ENCODE results near the gene PRND. TPM values are rescaled to one million over a fixed set of nuclear protein-coding genes. Genes with fewer than 3 reads are reported as not detected.

PRND gene
- total and polyA plus RNA-seq, 2 donors (not counting 3 experiments of a cell fraction or from before 2014, with no cell fraction given) = 0.18 TPM; not detected in 1

DNA sequence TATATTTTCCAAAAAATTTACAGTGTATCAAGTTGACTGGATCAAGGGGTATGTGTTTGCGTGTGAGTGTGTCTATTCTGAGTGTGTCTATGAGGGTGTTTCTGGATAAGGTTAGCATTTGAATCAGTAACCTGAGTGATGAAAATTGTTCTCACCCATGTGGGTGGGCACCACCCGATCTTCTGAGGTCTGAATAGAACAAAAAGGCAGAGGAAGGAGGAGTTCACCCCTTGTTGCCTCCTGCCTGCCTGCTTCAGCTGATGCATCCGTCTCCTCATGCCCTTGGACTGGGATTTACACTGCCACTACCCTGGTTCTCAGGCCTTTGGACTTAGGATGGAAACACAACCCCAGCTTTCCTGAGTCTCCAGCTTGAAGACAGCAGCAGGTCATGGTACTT lies 13.7 kb upstream of the PRND start:
- Histone ChIP-seq H3K9me3 (replicated peaks; ENCODE audit: control insufficient read depth, insufficient read depth, low read length) (no peaks in the 10 kb centered on the region), H3K36me3 (ENCODE audit: control insufficient read depth in 2 of 2, extremely low read depth in 1 of 2, insufficient read depth in 2 of 2, low read length in 2 of 2) (no peaks in the 10 kb centered on the region), H2AFZ (ENCODE audit: low read depth, low read length) (no peak overlapping the region), H3K79me2 (ENCODE audit: control insufficient read depth, insufficient read depth, low read length) (no peaks in the 10 kb centered on the region), H3K4me3 (replicated peaks in 1 of 3; ENCODE audit: insufficient read depth in 1 of 3, low read depth in 1 of 3, low read length in 3 of 3) (no peak overlapping the region), H3K27ac (ENCODE audit: insufficient read depth, low read depth, low read length) (no peak overlapping the region), H3K9me1 (replicated peaks; ENCODE audit: control insufficient read depth, extremely low read depth, insufficient read depth, low read length) (no peaks in the 10 kb centered on the region), H3K4me2 (ENCODE audit: insufficient read depth, low read length) (no peak overlapping the region), H3K4me1 (ENCODE audit: control insufficient read depth, extremely low read depth, insufficient read depth, low read length) (peaks cover 15% of the 10 kb centered on the region), H3K27me3 (ENCODE audit: control insufficient read depth in 2 of 2, insufficient read depth in 2 of 2, low read length in 2 of 2) (peaks cover 0 to under 1% of the 10 kb centered on the region in 2 experiments), H3K9ac (replicated peaks; ENCODE audit: extremely low read depth, insufficient read depth, low read length) (no peak overlapping the region), H4K20me1 (replicated peaks; ENCODE audit: control insufficient read depth, extremely low read depth, insufficient read depth, low read length) (no peaks in the 10 kb centered on the region)
- no TSS peak for BruUV-seq (replicated peaks)
- no peak for DNase-seq (ENCODE audit: low read depth, low spot score)
- POLR2A ChIA-PET = interaction anchor here (0.6 kb wide), 1 partner anchor 17 kb away, joined by 5 read pairs; no protein-coding TSS in a partner anchor
- TF ChIP-seq FOS (IDR thresholded peaks at IDR 0.05; ENCODE audit: borderline replicate concordance, insufficient read depth, low read length) (no peak), POLR2AphosphoS5 (IDR thresholded peaks at IDR 0.05; ENCODE audit: insufficient read depth, low read depth, low read length) (no peak), POLR2A (IDR thresholded peaks at IDR 0.05; ENCODE audit: low read depth, low read length) (no peak), JUN (IDR thresholded peaks at IDR 0.05; ENCODE audit: borderline replicate concordance, insufficient read depth, insufficient read length, low read depth) (no peak), MYC (IDR thresholded peaks at IDR 0.05; ENCODE audit: low read depth, low read length) (no peak), CTCF (IDR thresholded peaks at IDR 0.05; ENCODE audit: extremely low read depth in 1 of 2, insufficient read depth in 1 of 2, low read depth in 1 of 2, low read length in 2 of 2) (no peak), GATA2 (IDR thresholded peaks at IDR 0.05; ENCODE audit: insufficient read depth, insufficient read length, low read depth, low read length) (no peak), MAX (IDR thresholded peaks at IDR 0.05; ENCODE audit: insufficient read depth, insufficient read length) (no peak), EZH2 (IDR thresholded peaks at IDR 0.05; ENCODE audit: borderline replicate concordance, low read depth, low read length, severe bottlenecking) (no peak)
- CTCF ChIA-PET = interaction anchor here (0.8 to 3.2 kb wide), 2 partner anchors 10 to 94 kb away, joined by 3 to 13 read pairs; no protein-coding TSS in a partner anchor
- dilution Hi-C loops (cut with MboI; ENCODE audit: extremely low pct_ligation_motif_present, low sequenced_read_pairs) (no loop called here), intact Hi-C loops (cut with micrococcal nuclease) (no loop called here)
- FAIRE-seq = no peak

All from endothelial cell of umbilical vein (primary cell).